Measurements from ENCODE around the gene GTPBP1.

GRCh38 chr22:38750638-38751037 is 44.9 kb downstream of the GTPBP1 start:
- TF ChIP-seq POLR2A (IDR thresholded peaks at IDR 0.05): no peak
- no peak for TF ChIP-seq CTCF (IDR thresholded peaks at IDR 0.05)

Data from lower leg skin (tissue), 3 donors.